ENCODE measurements around the gene KLB. TPM values are rescaled to one million over a fixed set of nuclear protein-coding genes. Genes with fewer than 3 reads are reported as not detected.

KLB gene
- total and polyA plus RNA-seq, 2 donors (not counting 1 experiment from before 2014, with no cell fraction given): 0.09 TPM; not detected in 1

GRCh38 chr4:39458505-39459300 is 52.0 kb downstream of the KLB start, which contains the start of the genes LIAS and RPL9:
TSS of gene LIAS (plus strand) at chr4:39459056. CDS start at chr4:39459118, 62 bp downstream.
TSS of gene RPL9 (minus strand) at chr4:39458922. CDS start at chr4:39458439, 483 bp downstream.
- peaks cover 38% of the 10 kb centered on the region for H3K4me1 Mint-ChIP-seq

More at GRCh38 chr4:39458505-39459300, 52.0 kb downstream of the KLB start, which contains the start of the genes LIAS and RPL9:
- CTCF ChIA-PET: interaction anchor here (0.6 to 3.0 kb wide), 9 partner anchors 11 to 556 kb away, joined by 3 to 18 read pairs (median 4); partner anchors contain the start of gene PDS5A
- Mint-ChIP-seq H3K4me3 (peak within 1 kb of the TSS; percentile 97), H3K27ac (peak within 1 kb of the TSS; percentile 99), H3K27me3 (no peaks in the 10 kb centered on the region), H3K9me3 (ENCODE audit: insufficient read depth) (no peaks in the 10 kb centered on the region)
- intact Hi-C loops (cut with micrococcal nuclease): loop anchor here (1.0 to 10.0 kb wide), 9 partner anchors 11 to 1141 kb away; partner anchors contain the start of genes N4BP2, PDS5A, RFC1 and SMIM14
- H2AFZ ChIP-seq (ENCODE audit: insufficient read depth, low read depth, low read length, poor library complexity, severe bottlenecking): peak within 1 kb of the TSS; percentile 92
- peak; percentile 98 for DNase-seq
- peaks cover 41% of the 10 kb centered on the region for H3K79me2 ChIP-seq (ENCODE audit: control insufficient read depth, insufficient read depth, low read length)
- H3K9ac ChIP-seq (ENCODE audit: low read length): peak within 1 kb of the TSS; percentile 91
- peak within 1 kb of the TSS; percentile 98 to 99 for H3K27ac ChIP-seq (ENCODE audit: low read length in 2 of 2)
- H3K27me3 ChIP-seq (replicated peaks in 1 of 4; ENCODE audit: control extremely low read depth in 1 of 4, control insufficient read depth in 3 of 4, insufficient read depth in 4 of 4, low read length in 3 of 4): no peaks in the 10 kb centered on the region
- POLR2A ChIA-PET: interaction anchor here (0.6 to 3.0 kb wide), 7 partner anchors 11 to 519 kb away, joined by 3 to 23 read pairs (median 4); partner anchors contain the start of genes PDS5A and RFC1
- no peak for TF ChIP-seq CTCF (IDR thresholded peaks at IDR 0.05)
- ATAC-seq (ENCODE audit: low read depth): peak; percentile 86
- H3K36me3 ChIP-seq (replicated peaks in 1 of 2; ENCODE audit: control extremely low read depth in 1 of 2, control insufficient read depth in 1 of 2, extremely low read depth in 1 of 2, insufficient read depth in 2 of 2, low read length in 1 of 2): peaks cover 21 to 47% of the 10 kb centered on the region in 2 experiments
- H3K4me2 ChIP-seq (replicated peaks; ENCODE audit: low read depth, low read length, poor library complexity, severe bottlenecking): peak within 1 kb of the TSS; percentile 83
- peaks cover 19 to 27% of the 10 kb centered on the region in 2 donors for H3K4me1 ChIP-seq (ENCODE audit: control insufficient read depth in 2 of 2, insufficient read depth in 2 of 2, low read length in 2 of 2)
- H4K20me1 ChIP-seq (ENCODE audit: control insufficient read depth, insufficient read depth, low read length, poor library complexity, severe bottlenecking): peaks cover 6% of the 10 kb centered on the region
- H3K4me3 ChIP-seq (ENCODE audit: control extremely low read depth in 1 of 5, extremely low read depth in 1 of 5, insufficient read depth in 1 of 5, low read depth in 2 of 5, low read length in 4 of 5): peak within 1 kb of the TSS; percentile 77 to 100 (median 98)
- no peaks in the 10 kb centered on the region for H3K9me3 ChIP-seq (ENCODE audit: control extremely low read depth in 1 of 3, control insufficient read depth in 2 of 3, insufficient read depth in 1 of 3, low read length in 2 of 3)
- under 1% methylated on average over 39 of the region's 55 CpGs for WGBS (ENCODE audit: insufficient coverage)

Data from B cell (primary cell).